ENCODE results near the gene PSMA6. TPM values are rescaled to one million over a fixed set of nuclear protein-coding genes. Genes with fewer than 3 reads are reported as not detected.

PSMA6 gene
- total and polyA plus RNA-seq, 10 of the 15 experiments (the other 5 are each of a cell fraction or from before 2014, with no cell fraction given): 267 to 1,363 (median 402) TPM

DNA sequence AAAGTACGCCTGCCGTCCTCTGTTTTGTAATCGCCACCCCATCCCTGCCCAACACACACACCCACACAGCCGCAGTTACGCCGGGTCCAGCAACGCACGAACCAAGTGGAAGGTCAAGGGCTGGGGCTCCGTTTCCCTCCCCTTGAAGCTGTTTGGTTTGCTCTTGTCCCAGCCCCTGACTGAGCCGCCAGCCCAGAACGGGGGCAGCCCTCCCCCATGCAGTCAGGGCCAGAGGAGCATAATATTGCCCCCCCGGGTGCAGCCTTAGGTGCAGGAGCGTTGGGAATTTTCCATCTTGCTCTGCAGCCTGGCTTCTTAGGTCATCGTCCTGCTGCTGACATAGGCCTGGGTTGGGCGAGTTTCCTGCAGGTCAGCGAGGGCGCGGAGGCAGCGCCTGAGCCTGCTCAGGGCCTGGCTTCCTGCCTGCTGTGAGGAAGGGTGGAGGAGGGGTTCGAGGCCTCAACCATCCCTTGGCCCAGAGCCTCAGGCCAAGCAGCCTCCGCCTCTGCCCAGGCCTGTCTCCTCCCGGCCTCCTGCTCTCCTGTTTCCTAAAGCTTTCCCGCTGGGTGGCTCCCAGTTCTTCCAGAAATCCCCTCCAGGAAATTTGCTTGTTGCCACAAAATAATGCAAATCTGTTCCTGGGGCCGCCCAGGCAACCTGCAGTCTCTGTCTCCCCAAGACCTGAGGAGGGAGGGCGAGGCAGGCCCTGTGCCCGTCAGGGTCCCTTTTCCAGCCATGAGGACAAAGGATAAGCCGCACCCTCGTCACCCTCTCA, 44.5 kb downstream of the PSMA6 start:
- intact Hi-C loops (cut with micrococcal nuclease; ENCODE audit: unreplicated experiment) (no loop called here), in situ Hi-C loops (cut with MboI) (no loop called here)
- Histone ChIP-seq H2AFZ (ENCODE audit: control insufficient read depth, low read depth, low read length) (no peak overlapping the region), H3K79me2 (ENCODE audit: control insufficient read depth, insufficient read depth, low read length) (no peaks in the 10 kb centered on the region), H3K36me3 (ENCODE audit: control insufficient read depth in 2 of 2, insufficient read depth in 2 of 2, low read length in 1 of 2) (no peaks in the 10 kb centered on the region), H3K27me3 (replicated peaks in 1 of 2; ENCODE audit: control insufficient read depth in 2 of 2, insufficient read depth in 2 of 2, low read length in 1 of 2) (no peaks in the 10 kb centered on the region), H3K9me3 (replicated peaks; ENCODE audit: control insufficient read depth, insufficient read depth, low read length) (no peaks in the 10 kb centered on the region), H3K4me3 (no peak overlapping the region), H3K4me1 (ENCODE audit: control insufficient read depth, insufficient read depth, low read length) (peaks cover 38% of the 10 kb centered on the region), H3K27ac (ENCODE audit: control insufficient read depth, insufficient read depth) (no peak overlapping the region), H3K4me2 (ENCODE audit: control insufficient read depth, insufficient read depth) (no peak overlapping the region), H4K20me1 (ENCODE audit: control insufficient read depth, insufficient read depth) (no peaks in the 10 kb centered on the region), H3K9ac (ENCODE audit: control insufficient read depth, insufficient read depth, low read length) (no peak overlapping the region)
- ATAC-seq (no peak), DNase-seq (ENCODE audit: low read depth, low spot score) (no peak), FAIRE-seq (no peak)
- ChIA-PET RAD21 (ENCODE audit: unreplicated experiment) (no interaction called here), SMC1A (ENCODE audit: uncharacterized antibody, unreplicated experiment) (interaction anchor here (0.9 kb wide), 1 partner anchor 38 kb away, joined by 3 read pairs; no protein-coding TSS in a partner anchor), POLR2A (no interaction called here), CTCF (interaction anchor here (0.6 kb wide), 1 partner anchor 17 kb away, joined by 3 read pairs; no protein-coding TSS in a partner anchor)
- BruUV-seq (replicated peaks): no TSS peak
- WGBS (ENCODE audit: insufficient coverage, insufficient replicate concordance, low lambda C conversion rate, missing lambda C conversion rate): 80% methylated on average over 28 of the region's 28 CpGs
- TF ChIP-seq ZNF24 (IDR thresholded peaks at IDR 0.05) (no peak), NR2C2 (IDR thresholded peaks at IDR 0.05; ENCODE audit: borderline replicate concordance, control insufficient read depth, insufficient read length, low read depth) (no peak), POLR2AphosphoS5 (IDR thresholded peaks at IDR 0.05; ENCODE audit: low read length) (no peak), TBL1XR1 (IDR thresholded peaks at IDR 0.05; ENCODE audit: low read depth, low read length) (no peak), TCF7 (IDR thresholded peaks at IDR 0.05; ENCODE audit: borderline replicate concordance) (no peak), MTA2 (IDR thresholded peaks at IDR 0.05; ENCODE audit: low read depth) (no peak), STAT1 (conservative IDR thresholded peaks at IDR 0.05) (no peak), EZH2 (IDR thresholded peaks at IDR 0.05; ENCODE audit: borderline replicate concordance, control insufficient read depth, low read depth, low read length) (no peak), ZNF622 (IDR thresholded peaks at IDR 0.05) (no peak), KDM1A (IDR thresholded peaks at IDR 0.05; ENCODE audit: borderline replicate concordance) (no peak), MYB (IDR thresholded peaks at IDR 0.05; ENCODE audit: borderline replicate concordance, low read depth, low read length) (no peak), ZBED1 (IDR thresholded peaks at IDR 0.05; ENCODE audit: borderline replicate concordance) (no peak), POLR2A (IDR thresholded peaks at IDR 0.05; ENCODE audit: low read depth, low read length) (no peak), PML (IDR thresholded peaks at IDR 0.05; ENCODE audit: low read length) (no peak), TCF12 (IDR thresholded peaks at IDR 0.05; ENCODE audit: low read depth, low read length) (no peak)
- TF ChIP-seq, protein P1, sequence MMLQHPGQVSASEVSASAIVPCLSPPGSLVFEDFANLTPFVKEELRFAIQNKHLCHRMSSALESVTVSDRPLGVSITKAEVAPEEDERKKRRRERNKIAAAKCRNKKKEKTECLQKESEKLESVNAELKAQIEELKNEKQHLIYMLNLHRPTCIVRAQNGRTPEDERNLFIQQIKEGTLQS (IDR thresholded peaks at IDR 0.05; ENCODE audit: borderline replicate concordance, extremely low read depth, low read depth, low read length): no peak

All from GM12878 (cell line).